Measurements from ENCODE around the gene SASH3.

DNA sequence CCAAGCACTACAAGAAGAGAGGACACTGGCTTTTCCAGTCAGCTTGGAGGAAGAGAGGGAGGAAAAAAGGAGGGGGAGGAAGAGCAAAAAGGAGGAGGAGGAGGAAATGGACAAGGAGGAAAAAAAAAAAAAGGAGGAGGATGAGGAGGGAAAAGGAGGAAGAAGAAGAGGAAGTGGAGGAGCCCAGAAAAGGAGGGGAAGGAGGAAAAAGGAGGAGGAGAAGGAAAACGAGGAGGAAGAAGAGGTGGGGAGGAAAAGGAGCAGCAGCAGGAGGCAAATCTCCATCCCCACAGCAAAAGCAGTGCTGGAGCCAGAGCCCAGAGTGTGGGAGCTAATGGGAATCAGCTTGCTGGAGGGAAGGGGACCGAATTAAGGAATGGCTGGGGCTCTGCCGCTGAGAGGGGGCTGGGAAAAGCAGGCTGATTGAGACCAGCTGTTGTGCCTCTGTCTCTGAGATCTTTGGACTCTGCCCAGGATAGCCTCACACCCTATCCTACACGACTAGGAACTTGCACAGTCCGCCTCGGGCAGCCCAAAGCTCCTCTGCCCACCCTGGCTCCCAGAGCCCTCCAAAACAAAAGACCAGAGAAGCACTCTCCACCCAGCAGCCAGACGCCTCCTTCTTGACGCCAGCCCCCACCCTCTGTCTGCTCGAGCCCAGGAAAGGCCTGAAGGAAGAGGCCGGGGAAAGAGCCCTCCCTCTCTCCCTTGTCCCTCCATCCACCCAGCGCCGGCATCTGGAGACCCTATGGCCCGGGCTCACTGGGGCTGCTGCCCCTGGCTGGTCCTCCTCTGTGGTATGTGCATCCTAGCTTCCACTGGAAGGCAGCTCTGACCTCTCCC, 41.1 kb upstream of the SASH3 start, which contains the start of gene XPNPEP2:
- TF ChIP-seq CTCF (IDR thresholded peaks at IDR 0.05) (no peak), EZH2 (IDR thresholded peaks at IDR 0.05; ENCODE audit: borderline replicate concordance, insufficient read depth, low read depth, low read length, poor library complexity, severe bottlenecking) (no peak)
